Peyer's patch (tissue), 4 donors: ENCODE results near the gene TMEM202. TPM values are rescaled to one million over a fixed set of nuclear protein-coding genes. Genes with fewer than 3 reads are reported as not detected.
"Not testable (repeated sequence)": the region's sequence is repeated elsewhere in the genome, so short reads cannot be mapped to it uniquely, and the experiment has no call there.

Experiments
- DNase-seq, 3 donors: peaks; one replicate each; pipeline ENCODE4 v3.0.0-alpha.2; 2017 to 2019
- H3K27ac ChIP-seq, 4 donors: fragments of 200-600 bp; sonication (generic); one replicate each; pipeline ENCODE4 v1.5.1; 2016 to 2019
- H3K27me3 ChIP-seq, 2 donors: fragments of 200-600 bp; sonication (generic); one replicate each; pipeline ENCODE4 v1.5.1; 2019
- H3K36me3 ChIP-seq, 3 donors: fragments of 200-600 bp; sonication (generic); one replicate each; pipeline ENCODE4 v1.5.1; 2016 to 2019
- H3K4me1 ChIP-seq, 4 donors: fragments of 200-600 bp; sonication (generic); one replicate each; pipeline ENCODE4 v1.5.1; 2016 to 2019
- H3K4me3 ChIP-seq, 4 donors: fragments of 200-600 bp; sonication (generic); 1 replicate in 3 of 4; 2 replicates in 1 of 4; pipeline ENCODE4 v1.5.1; 2016 to 2019; ENCODE audit warnings: mild to moderate bottlenecking in 1 of 4
- H3K9me3 ChIP-seq, 4 donors: fragments of 200-600 bp; sonication (generic); one replicate each; pipeline ENCODE4 v1.5.1; 2016 to 2019; ENCODE audit warnings: mild to moderate bottlenecking in 1 of 4
- POLR2A ChIP-seq, 2 donors: fragments of 450-650 bp; IDR thresholded peaks; one replicate each; pipeline ENCODE4 v1.5.1; 2017; ENCODE audit warnings: antibody characterized with exemption in 2 of 2, mild to moderate bottlenecking in 2 of 2, moderate library complexity in 2 of 2
- total RNA-seq, 4 donors: library from RNA; depleted of rRNA; stranded (reverse); fragments of >200 nt; gene quantifications; one replicate each; pipeline ENCODE4 v1.1.0, GENCODE V29; 2016
- TF ChIP-seq, protein P1 (sequence below), 6 experiments: fragments of 450-650 bp in 4 of 6; fragments of 200-600 bp in 2 of 6; sonication (generic) in 1 of 6; IDR thresholded peaks; one replicate each; pipeline ENCODE4 v1.5.1; 2017 to 2019; ENCODE audit warnings: antibody characterized with exemption in 6 of 6, mild to moderate bottlenecking in 3 of 6, moderate library complexity in 1 of 6

TMEM202 gene
- total RNA-seq, 4 donors from 2014 or later: not detected

DNA sequence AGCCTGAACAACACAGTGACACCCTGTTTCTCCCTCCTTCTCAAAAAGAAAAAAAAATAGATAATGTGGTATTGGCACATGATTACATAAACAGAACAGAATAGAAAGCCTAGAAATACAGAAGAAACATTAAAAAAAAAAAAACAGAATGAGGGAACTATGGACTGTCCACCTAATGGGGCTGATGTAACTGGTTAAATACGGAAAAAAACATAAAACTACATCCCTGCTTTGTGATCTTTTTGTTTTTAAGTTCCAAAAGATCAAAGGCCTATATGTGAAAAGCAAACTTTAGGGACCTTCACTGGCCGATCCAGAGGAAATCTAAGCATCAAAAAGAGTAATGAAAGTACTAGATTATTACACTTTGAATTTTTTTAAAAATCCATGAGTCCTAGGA lies 17.2 kb downstream of the TMEM202 start:
- Histone ChIP-seq H3K9me3 (no peaks in the 10 kb centered on the region), H3K27ac (no peak overlapping the region), H3K27me3 (no peaks in the 10 kb centered on the region), H3K4me3 (no peak overlapping the region), H3K36me3 (no peaks in the 10 kb centered on the region), H3K4me1 (no peaks in the 10 kb centered on the region)
- no peak for DNase-seq
- TF ChIP-seq POLR2A (IDR thresholded peaks at IDR 0.05): no peak
- TF ChIP-seq, protein P1, sequence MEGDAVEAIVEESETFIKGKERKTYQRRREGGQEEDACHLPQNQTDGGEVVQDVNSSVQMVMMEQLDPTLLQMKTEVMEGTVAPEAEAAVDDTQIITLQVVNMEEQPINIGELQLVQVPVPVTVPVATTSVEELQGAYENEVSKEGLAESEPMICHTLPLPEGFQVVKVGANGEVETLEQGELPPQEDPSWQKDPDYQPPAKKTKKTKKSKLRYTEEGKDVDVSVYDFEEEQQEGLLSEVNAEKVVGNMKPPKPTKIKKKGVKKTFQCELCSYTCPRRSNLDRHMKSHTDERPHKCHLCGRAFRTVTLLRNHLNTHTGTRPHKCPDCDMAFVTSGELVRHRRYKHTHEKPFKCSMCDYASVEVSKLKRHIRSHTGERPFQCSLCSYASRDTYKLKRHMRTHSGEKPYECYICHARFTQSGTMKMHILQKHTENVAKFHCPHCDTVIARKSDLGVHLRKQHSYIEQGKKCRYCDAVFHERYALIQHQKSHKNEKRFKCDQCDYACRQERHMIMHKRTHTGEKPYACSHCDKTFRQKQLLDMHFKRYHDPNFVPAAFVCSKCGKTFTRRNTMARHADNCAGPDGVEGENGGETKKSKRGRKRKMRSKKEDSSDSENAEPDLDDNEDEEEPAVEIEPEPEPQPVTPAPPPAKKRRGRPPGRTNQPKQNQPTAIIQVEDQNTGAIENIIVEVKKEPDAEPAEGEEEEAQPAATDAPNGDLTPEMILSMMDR (IDR thresholded peaks at IDR 0.05): no peak

- H3K4me1 ChIP-seq, H3K27ac ChIP-seq, DNase-seq, H3K27me3 ChIP-seq, H3K36me3 ChIP-seq, H3K9me3 ChIP-seq, H3K4me3 ChIP-seq: not testable (repeated sequence)
Measured at GRCh38 chr15:72419768-72420167, 21.7 kb downstream of the TMEM202 start.

DNA sequence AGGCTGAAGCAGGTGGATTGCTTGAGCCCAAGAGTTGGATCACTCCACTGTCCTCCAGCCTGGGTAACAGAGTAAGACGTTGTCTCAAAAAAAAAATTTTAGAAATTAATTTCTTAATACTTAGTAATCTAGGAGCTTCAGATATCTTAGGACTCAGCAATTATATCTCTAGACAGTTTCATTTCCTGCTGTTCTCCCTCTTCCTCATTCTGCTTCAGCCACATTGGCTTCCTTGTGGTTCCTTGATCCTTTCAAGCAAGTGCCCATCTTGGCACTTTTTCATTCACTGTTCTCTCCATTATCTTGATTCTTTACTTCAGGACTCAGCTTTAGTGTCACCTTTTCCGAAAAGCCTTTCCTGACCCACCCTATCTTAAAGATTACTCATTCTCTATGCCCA lies 22.5 kb downstream of the TMEM202 start:
- no peak for DNase-seq
- no peaks in the 10 kb centered on the region for H3K27me3 ChIP-seq
- no peaks in the 10 kb centered on the region for H3K36me3 ChIP-seq
- H3K9me3 ChIP-seq: no peaks in the 10 kb centered on the region
- no peak overlapping the region for H3K4me3 ChIP-seq
- no peak overlapping the region for H3K27ac ChIP-seq
- no peak for TF ChIP-seq POLR2A (IDR thresholded peaks at IDR 0.05)
- TF ChIP-seq, protein P1 (IDR thresholded peaks at IDR 0.05): no peak
- H3K4me1 ChIP-seq: no peaks in the 10 kb centered on the region

DNA sequence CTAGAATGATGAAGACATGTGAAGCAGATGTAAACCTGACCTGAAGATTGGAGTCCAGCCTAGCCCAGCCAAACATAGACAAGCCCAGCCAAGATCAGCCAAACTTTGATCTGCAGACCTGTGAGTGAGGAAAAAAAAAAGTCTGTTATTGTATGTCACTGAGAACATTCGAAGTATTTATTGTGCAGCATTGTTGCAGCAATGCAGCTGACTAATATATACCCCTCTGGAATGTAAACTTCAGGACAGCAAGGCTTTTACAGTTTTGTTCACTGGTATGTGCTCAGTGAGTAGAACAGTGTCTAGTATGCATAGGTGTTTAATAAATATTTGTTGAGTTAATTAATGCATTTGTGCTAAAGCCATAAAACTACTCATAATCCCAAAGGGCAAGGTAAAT lies 23.4 kb downstream of the TMEM202 start:
- DNase-seq: no peak
- H3K27me3 ChIP-seq: no peaks in the 10 kb centered on the region
- no peaks in the 10 kb centered on the region for H3K9me3 ChIP-seq
- no peak overlapping the region for H3K4me3 ChIP-seq
- no peaks in the 10 kb centered on the region for H3K36me3 ChIP-seq
- no peak overlapping the region for H3K27ac ChIP-seq
- H3K4me1 ChIP-seq: no peaks in the 10 kb centered on the region
- TF ChIP-seq, protein P1 (IDR thresholded peaks at IDR 0.05): no peak
- no peak for TF ChIP-seq POLR2A (IDR thresholded peaks at IDR 0.05)

DNA sequence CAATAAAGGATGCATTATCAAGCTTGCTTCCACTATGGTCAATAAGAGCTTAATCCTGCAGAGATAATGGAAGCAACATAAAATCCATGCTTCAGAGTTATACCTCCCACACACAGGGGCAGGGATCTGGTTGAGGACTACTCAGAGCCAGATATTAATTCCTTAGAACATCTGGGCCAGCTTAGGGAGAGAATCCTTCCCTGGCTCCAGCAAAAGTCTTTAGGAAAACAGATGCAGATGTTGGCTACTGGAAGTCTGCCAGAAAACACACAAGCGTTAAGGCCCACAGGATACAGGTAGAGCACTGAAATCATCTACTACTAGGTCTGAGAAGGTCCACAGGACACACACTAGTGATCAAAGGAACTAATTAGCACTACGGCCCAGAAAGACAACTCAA lies 25.2 kb downstream of the TMEM202 start:
- TF ChIP-seq, protein P1 (IDR thresholded peaks at IDR 0.05): no peak
- TF ChIP-seq POLR2A (IDR thresholded peaks at IDR 0.05): no peak

DNA sequence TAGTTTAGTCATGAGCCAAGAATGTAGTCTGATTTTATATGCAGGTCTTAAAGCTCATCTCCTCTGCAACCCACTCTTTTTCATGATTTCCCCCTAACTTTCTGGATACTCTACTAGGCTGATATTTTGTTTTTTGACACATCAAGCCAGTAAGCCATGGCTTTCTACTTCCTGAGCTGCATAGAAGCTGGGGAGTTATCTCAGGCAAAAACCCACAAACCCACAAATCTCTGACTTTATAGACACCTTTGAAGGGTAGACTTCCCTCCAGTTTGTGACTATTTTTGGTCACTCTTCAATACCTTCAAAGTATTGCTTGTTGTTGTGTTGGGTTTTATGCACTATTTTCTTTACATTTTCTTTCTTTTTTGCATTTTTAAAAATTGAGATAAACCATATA lies 28.6 kb downstream of the TMEM202 start:
- H3K36me3 ChIP-seq: no peaks in the 10 kb centered on the region
- H3K27ac ChIP-seq: no peak overlapping the region
- no peak for TF ChIP-seq POLR2A (IDR thresholded peaks at IDR 0.05)
- TF ChIP-seq, protein P1 (IDR thresholded peaks at IDR 0.05): no peak
- H3K4me3 ChIP-seq: no peak overlapping the region
- H3K4me1 ChIP-seq: no peaks in the 10 kb centered on the region
- no peak for DNase-seq
- H3K27me3 ChIP-seq: no peaks in the 10 kb centered on the region
- no peaks in the 10 kb centered on the region for H3K9me3 ChIP-seq

More for the DNA sequence above, 25.2 kb downstream of the TMEM202 start:
- Histone ChIP-seq H3K36me3 (no peaks in the 10 kb centered on the region), H3K27me3 (no peaks in the 10 kb centered on the region), H3K4me1 (no peaks in the 10 kb centered on the region), H3K4me3 (no peak overlapping the region), H3K9me3 (no peaks in the 10 kb centered on the region), H3K27ac (no peak overlapping the region)
- DNase-seq: no peak
